ENCODE data around the gene VGLL3. TPM values are rescaled to one million over a fixed set of nuclear protein-coding genes. Genes with fewer than 3 reads are reported as not detected.

VGLL3 gene
- total and polyA plus RNA-seq, 9 donors, result 7.7 to 36.3 (median 20.4) TPM

DNA sequence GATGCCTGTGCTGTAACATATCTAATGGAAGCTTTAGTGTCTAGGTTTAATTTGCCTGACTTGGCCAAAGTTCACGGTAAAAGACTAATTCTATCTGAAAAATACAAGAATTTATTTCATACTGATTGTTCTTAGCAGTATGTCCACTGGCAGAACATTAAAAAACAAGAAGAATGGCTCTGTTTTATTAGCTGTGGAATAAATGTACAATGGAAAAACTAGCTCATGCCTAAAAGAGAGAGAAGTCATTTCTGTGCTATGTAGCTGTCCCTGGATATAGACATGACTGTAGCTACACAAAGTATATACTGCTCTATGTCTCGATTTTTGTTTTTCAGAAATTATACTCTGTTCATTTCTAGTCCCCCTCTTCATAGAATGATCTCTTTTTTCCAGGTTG, 13.9 kb upstream of the VGLL3 start:
- no peaks in the 10 kb centered on the region for H3K4me1 ChIP-seq (ENCODE audit: insufficient read depth)
- 69 to 89% (median 86%) methylated on average over 2 of the region's 2 CpGs for WGBS, 3 donors
- no peaks in the 10 kb centered on the region for H3K36me3 ChIP-seq
- intact Hi-C loops (cut with DNase I), result no loop called here
- no peak for DNase-seq
- H3K27ac ChIP-seq, result no peak overlapping the region
- no peak overlapping the region for H3K4me3 ChIP-seq
- TF ChIP-seq EP300 (IDR thresholded peaks at IDR 0.05), result no peak
- no peak for TF ChIP-seq POLR2A (IDR thresholded peaks at IDR 0.05)
- TF ChIP-seq, protein P1, sequence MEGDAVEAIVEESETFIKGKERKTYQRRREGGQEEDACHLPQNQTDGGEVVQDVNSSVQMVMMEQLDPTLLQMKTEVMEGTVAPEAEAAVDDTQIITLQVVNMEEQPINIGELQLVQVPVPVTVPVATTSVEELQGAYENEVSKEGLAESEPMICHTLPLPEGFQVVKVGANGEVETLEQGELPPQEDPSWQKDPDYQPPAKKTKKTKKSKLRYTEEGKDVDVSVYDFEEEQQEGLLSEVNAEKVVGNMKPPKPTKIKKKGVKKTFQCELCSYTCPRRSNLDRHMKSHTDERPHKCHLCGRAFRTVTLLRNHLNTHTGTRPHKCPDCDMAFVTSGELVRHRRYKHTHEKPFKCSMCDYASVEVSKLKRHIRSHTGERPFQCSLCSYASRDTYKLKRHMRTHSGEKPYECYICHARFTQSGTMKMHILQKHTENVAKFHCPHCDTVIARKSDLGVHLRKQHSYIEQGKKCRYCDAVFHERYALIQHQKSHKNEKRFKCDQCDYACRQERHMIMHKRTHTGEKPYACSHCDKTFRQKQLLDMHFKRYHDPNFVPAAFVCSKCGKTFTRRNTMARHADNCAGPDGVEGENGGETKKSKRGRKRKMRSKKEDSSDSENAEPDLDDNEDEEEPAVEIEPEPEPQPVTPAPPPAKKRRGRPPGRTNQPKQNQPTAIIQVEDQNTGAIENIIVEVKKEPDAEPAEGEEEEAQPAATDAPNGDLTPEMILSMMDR (IDR thresholded peaks at IDR 0.05), result no peak
- no peaks in the 10 kb centered on the region for H3K27me3 ChIP-seq
- no peaks in the 10 kb centered on the region for H3K9me3 ChIP-seq

DNA sequence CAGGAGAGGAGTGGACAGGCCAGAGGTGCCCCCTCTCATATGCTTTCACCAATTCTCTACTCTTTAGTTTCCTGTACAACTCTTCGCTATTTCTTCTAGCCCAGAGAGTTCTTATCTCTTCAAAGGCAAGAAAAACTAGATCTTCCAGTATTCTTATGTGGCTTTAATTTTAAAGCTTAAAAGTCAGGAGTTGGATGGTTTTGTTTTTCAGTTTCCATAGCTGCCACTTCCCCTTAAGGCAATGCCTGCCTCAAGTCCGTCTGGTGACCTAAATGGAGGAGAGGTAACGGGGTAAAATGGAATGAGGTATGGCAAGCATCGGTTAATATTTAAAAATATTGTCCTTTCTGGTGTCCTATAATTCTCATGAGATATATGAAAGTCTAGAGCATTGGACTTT, 11.4 kb upstream of the VGLL3 start:
- no peak for DNase-seq
- Histone ChIP-seq H3K4me3 (no peak overlapping the region), H3K27me3 (no peaks in the 10 kb centered on the region), H3K4me1 (ENCODE audit: insufficient read depth) (no peaks in the 10 kb centered on the region), H3K27ac (no peak overlapping the region), H3K9me3 (no peaks in the 10 kb centered on the region), H3K36me3 (no peaks in the 10 kb centered on the region)
- intact Hi-C loops (cut with DNase I), result no loop called here
- WGBS, 3 donors, result 92 to 95% (median 95%) methylated on average over 4 of the region's 4 CpGs
- TF ChIP-seq POLR2A (IDR thresholded peaks at IDR 0.05) (no peak), EP300 (IDR thresholded peaks at IDR 0.05) (no peak)
- TF ChIP-seq, protein P1 (IDR thresholded peaks at IDR 0.05), result no peak

DNA sequence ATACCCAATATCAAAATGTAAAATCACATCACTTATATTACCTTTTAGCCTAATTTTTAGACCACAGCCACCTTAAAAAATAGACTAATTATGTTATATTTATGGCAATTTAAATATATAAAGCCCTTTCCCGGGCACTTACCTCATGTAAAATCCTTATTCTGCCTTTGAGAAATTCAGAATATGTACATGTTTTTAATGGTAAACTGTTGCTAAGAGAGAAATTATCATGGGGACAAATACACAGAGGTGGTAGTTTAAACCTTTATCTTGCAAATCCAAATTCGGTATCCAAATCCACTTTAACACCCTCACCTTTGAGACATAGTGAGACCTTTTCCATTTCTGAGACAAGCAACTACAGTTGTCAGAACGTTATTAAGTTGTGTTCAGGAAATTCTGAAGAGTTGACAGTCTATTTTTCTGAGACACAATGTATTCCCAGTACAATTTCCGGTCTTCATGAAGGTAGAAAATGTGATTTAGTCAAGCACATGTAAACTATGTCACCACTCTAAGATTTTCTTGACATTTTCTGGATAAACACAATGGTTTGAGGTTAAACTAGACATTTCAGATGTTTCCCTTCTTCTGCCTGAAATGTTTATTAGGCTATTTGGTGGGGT, 10.6 kb upstream of the VGLL3 start:
- intact Hi-C loops (cut with DNase I), result no loop called here
- Histone ChIP-seq H3K27me3 (no peaks in the 10 kb centered on the region), H3K27ac (no peak overlapping the region), H3K4me1 (ENCODE audit: insufficient read depth) (no peaks in the 10 kb centered on the region), H3K36me3 (no peaks in the 10 kb centered on the region), H3K4me3 (no peak overlapping the region), H3K9me3 (no peaks in the 10 kb centered on the region)
- TF ChIP-seq POLR2A (IDR thresholded peaks at IDR 0.05) (no peak), EP300 (IDR thresholded peaks at IDR 0.05) (no peak)
- TF ChIP-seq, protein P1 (IDR thresholded peaks at IDR 0.05), result no peak
- WGBS, 3 donors, result 65 to 72% (median 67%) methylated on average over 4 of the region's 4 CpGs
- no peak for DNase-seq

DNA sequence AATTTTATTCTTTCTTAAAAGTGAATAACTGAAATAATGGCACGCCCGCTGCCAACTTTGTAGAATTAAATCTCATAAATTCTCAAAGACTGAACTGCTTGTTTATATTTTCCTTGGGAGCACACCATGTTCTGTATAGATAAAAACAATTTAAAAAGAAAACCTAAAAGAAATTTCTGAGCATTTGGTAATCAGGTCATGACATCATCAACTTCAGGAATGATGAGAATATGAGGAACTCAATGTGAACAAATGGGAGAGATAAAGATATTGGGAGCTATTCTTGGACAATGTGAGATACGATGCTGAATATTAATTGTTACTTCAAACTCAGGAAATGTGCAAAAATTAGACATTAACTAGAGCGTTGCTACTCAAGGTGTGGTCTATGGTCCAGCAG, 10.0 kb upstream of the VGLL3 start:
- no peaks in the 10 kb centered on the region for H3K27me3 ChIP-seq
- TF ChIP-seq EP300 (IDR thresholded peaks at IDR 0.05) (no peak), POLR2A (IDR thresholded peaks at IDR 0.05) (no peak)
- TF ChIP-seq, protein P1 (IDR thresholded peaks at IDR 0.05), result no peak
- WGBS, 3 donors, result 87 to 89% (median 88%) methylated on average over 4 of the region's 4 CpGs
- no peaks in the 10 kb centered on the region for H3K9me3 ChIP-seq
- no peak overlapping the region for H3K4me3 ChIP-seq
- intact Hi-C loops (cut with DNase I), result no loop called here
- no peak for DNase-seq
- H3K36me3 ChIP-seq, result no peaks in the 10 kb centered on the region
- H3K4me1 ChIP-seq (ENCODE audit: insufficient read depth), result no peaks in the 10 kb centered on the region
- H3K27ac ChIP-seq, result no peak overlapping the region
